Upper lobe of left lung (tissue), 4 donors: ENCODE results near the gene ATXN7L2.

Source experiments
- EP300 ChIP-seq, 4 donors: sonication (generic); formaldehyde crosslinking; IDR thresholded peaks; one replicate each; pipeline ENCODE4 v1.5.1; 2017; ENCODE audit warnings: antibody characterized with exemption in 4 of 4, control low read depth in 2 of 4
- POLR2A ChIP-seq, 4 donors: fragments of 450-650 bp; IDR thresholded peaks; one replicate each; pipeline ENCODE4 v1.5.1; 2016 to 2017; ENCODE audit warnings: antibody characterized with exemption in 4 of 4, mild to moderate bottlenecking in 2 of 4
- TF ChIP-seq, protein P1 (sequence below), 6 experiments: fragments of 450-650 bp in 4 of 6; fragments of 200-600 bp in 2 of 6; sonication (generic) in 2 of 6; IDR thresholded peaks; one replicate each; pipeline ENCODE4 v1.5.1; 2016 to 2019; ENCODE audit warnings: antibody characterized with exemption in 6 of 6

DNA sequence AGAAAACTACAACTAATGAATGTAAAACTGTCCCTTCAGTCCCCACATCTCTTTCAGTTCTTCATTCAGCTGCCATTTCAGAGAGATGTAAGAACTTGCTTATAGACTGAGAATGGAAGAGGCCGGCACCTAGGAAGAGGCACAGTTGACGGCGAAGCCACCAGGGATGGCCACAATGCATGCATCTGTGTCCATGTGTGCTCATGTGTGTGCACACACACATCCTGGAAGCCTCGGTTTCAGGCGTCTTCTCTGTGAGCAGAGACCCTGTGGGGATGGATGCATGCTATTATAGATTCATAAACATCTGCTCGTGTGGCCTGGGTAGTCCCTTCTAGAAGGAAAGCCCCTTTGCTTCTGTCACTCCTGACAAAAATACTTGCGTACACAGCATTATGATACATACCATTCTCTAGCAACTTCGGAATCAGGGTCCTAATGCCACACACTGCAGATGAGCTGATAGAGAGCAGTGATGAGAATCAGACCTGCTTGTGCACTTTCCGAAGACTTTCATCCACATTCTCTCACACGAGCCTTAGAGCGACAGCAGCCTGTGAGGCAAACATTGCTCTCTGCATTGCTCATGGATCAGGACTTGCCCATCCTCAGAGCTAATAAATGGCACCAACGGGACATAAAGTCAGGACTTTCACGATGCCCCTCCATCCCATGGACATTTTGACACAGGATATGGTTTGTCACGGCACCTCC lies 43.5 kb downstream of the ATXN7L2 start:
- TF ChIP-seq, protein P1, sequence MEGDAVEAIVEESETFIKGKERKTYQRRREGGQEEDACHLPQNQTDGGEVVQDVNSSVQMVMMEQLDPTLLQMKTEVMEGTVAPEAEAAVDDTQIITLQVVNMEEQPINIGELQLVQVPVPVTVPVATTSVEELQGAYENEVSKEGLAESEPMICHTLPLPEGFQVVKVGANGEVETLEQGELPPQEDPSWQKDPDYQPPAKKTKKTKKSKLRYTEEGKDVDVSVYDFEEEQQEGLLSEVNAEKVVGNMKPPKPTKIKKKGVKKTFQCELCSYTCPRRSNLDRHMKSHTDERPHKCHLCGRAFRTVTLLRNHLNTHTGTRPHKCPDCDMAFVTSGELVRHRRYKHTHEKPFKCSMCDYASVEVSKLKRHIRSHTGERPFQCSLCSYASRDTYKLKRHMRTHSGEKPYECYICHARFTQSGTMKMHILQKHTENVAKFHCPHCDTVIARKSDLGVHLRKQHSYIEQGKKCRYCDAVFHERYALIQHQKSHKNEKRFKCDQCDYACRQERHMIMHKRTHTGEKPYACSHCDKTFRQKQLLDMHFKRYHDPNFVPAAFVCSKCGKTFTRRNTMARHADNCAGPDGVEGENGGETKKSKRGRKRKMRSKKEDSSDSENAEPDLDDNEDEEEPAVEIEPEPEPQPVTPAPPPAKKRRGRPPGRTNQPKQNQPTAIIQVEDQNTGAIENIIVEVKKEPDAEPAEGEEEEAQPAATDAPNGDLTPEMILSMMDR (IDR thresholded peaks at IDR 0.05): no peak
- TF ChIP-seq POLR2A (IDR thresholded peaks at IDR 0.05): no peak
- no peak for TF ChIP-seq EP300 (IDR thresholded peaks at IDR 0.05)
